ENCODE measurements around the gene TMEM130.

Gene TMEM130

GRCh38 chr7:98840096-98840495 lies 29.7 kb downstream of the TMEM130 start:
- no peak for FAIRE-seq

- FAIRE-seq = no peak
Observed at GRCh38 chr7:98837630-98837972, 32.2 kb downstream of the TMEM130 start.

DNA sequence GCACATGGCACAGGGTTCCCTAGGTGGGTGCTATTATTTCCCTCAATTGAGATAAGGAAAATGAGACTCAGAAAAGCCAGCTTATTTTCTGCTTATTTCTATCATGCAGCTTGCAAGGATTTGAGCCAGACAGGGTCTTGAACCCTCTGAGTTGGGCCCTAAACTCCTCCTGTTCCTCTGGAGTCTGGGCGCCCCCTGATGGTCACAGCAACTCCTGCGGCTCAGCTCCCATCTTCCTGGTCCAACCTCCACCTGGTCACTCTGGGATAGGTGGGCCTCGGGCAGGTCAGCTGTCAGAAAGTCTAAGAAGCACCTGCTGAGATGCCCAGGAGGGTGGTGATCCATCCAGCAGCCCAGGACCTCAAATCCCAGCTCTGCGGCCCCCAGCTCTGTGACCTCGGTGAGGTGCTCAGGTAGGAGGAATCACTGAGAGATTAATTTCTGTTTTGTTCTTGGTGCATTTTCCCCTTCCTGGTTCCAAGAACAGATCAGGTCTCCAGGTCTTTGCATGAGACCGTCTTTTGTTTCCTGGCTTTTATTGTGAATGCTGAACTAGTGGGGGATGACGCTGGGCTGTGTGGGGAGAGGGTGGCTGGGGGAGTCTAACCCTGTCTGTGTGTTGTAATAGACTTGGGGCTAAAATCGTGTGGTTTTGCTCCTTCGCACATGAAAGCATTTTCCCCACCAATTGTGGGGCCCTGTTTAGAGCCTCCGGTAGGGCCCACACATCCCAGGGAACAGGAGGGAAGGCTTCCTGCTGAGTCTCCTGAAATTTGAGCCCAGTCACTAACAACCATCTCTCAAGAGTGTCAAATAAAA lies 32.8 kb downstream of the TMEM130 start:
- FAIRE-seq = no peak

- no peak for FAIRE-seq
Observed at GRCh38 chr7:98834949-98835348, 34.9 kb downstream of the TMEM130 start.

GRCh38 chr7:98833022-98833421 lies 36.8 kb downstream of the TMEM130 start:
- no peak for FAIRE-seq

GRCh38 chr7:98831641-98832221 lies 38.1 kb downstream of the TMEM130 start:
- FAIRE-seq = no peak

DNA sequence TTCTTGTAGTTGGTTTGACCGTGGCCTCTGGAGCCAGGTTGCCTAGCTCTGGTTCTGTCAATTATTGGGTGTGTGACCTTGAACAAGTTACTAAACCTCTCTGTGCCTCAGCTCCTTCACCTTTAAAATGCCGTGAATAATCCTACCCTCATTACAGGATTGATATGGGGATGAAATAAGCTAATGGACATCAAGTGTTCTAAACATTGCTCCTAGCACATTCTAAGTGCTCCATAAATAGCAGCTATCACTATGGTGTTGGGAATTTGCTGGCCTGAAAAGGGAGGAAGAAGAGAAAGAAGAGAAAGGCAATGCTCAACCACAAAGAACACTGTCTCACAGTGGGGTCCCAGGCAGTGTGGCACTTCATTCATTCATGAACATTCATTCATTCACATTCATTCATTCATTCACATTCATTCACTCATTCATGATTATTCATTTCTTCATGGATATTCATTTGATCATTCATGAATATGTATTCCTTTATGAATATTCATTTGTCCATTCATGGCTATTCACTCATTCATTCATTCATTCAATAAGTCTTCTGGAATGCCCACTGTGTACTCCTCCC lies 38.8 kb downstream of the TMEM130 start:
- no peak for FAIRE-seq

GRCh38 chr7:98828368-98828767 lies 41.4 kb downstream of the TMEM130 start:
- FAIRE-seq = no peak

- no peak for FAIRE-seq
Observed at GRCh38 chr7:98827258-98827657, 42.6 kb downstream of the TMEM130 start.

DNA sequence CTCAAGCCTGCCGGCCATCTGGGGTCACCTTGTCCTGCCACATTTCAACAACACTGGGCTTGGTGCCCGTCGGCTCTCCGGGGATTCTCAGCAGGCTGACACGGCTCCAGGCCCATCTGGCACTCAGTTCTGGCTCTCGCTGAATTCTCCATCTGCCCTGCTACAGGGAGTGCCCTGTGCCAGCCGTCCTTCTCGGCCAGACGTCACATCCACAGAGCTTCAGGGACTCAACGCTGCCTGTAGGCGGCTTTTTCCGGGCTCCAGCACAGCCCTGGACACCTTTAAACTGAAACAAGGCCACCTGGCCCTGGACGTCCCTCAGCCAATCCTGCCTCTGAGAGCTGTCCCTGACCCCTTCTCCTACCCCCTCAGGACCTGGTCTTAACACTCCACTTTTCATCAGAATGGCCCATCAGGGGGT lies 43.0 kb downstream of the TMEM130 start:
- FAIRE-seq = no peak

DNA sequence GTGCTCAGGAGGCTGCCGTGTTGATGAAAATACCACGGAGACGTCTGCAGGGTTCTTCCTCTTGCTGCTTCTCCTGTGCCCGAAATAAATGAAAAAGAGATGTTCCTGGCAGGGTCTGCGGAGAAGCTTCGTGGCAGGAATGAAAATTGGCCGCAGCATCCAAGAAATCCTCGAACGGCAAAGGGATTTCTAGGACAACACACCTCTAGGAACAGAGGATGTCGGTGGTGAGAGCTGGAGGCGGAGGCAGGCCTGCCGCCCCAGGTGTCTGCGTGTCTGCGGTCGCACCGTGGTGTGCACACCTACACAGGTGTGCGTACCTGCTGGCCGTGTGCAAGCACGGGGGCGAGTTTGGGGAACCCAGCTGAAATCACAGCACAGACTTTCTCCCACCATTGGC lies 43.4 kb downstream of the TMEM130 start:
- no peak for FAIRE-seq

DNA sequence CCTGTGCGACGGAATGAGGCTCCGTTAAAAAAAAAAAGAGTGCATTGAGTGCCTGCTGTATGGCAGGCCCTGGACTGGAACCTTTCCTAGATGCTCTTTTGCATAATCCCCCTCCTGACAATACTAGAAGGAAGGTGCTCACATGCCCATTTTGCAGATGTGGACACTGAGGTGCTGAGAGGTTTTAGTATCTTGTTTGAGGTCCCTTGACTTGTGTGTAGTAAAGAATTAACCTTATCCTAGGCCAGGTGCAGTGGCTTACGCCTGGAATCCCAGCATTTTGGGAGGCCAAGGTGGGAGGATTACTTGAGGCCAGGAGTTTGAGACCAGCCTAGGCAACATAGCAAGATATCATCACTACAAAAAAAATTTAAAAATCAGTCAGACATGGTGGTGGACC lies 46.6 kb downstream of the TMEM130 start:
- no peak for FAIRE-seq

DNA sequence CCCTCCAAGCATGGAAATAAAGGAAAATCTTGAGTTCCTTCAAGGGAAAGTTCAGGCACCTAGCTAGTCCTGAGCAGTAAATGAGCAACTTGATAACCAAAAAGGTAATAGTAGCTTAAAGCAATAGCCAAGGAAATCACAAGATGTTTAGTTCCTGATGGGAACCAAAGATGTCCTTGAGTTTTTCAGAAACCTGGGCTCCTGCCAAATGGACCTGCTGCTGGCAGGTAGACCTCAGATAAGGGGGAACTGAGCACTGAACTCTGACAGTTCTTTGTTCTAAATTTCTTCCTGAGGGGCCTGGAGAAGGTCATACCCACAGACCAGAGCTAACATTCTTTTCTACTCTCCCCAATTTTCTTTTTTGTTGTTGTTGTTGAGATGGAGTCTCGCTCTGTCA lies 48.5 kb downstream of the TMEM130 start:
- FAIRE-seq = no peak

DNA sequence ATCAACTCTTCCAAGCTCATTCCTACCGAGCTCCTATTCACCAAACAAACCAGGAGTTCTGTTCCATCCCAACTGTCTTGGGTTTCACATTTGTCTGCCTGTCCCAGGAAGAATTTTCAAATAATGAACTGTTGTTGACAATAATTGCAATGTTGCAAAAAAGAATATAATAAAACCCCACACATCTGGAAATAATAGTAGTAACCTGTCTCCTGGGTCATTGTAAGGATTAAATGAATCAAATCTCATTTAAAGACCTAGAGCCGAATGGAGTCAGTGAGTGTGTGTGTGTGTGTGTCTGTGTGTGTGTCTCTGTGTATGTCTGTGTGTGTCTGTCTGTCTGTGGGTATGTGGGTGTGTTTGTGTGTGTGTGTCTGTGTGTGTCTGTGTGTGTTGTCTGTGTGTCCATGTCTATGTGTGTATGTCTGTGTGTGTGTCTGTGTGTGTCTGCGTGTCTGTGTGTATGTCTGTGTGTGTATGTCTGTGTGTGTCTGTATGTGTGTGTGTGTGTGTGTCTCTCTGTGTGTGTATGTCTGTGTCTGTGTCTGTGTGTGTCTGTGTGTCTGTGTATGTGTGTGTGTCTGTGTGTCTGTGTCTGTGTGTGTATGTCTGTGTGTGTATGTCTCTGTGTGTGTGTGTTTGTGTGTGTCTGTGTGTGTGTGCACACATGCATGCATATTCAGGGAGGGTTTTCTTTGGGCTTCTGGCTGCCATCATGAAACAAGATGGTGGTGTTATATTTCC lies 52.7 kb downstream of the TMEM130 start:
- FAIRE-seq = no peak

- no peak for FAIRE-seq
Observed at GRCh38 chr7:98816241-98816640, 53.6 kb downstream of the TMEM130 start.

DNA sequence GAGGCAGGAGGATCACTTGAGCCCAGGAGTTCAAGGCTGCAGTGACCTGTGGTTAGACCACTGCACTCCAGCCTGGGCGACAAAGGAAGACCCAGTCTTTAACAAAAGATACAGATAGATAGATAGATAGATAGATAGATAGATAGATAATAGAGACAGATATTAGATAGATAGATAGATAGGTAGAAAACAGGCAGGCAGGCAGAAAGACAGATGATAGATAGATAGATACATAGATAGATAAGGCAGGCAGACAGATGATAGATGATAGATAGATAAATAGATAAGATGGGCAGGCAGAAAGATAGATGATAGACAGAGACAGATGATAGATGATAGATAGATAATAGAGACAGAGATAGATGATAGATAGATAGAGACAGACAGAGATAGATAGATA lies 54.5 kb downstream of the TMEM130 start:
- no peak for FAIRE-seq

GRCh38 chr7:98811299-98811698 lies 58.5 kb downstream of the TMEM130 start:
- no peak for FAIRE-seq

DNA sequence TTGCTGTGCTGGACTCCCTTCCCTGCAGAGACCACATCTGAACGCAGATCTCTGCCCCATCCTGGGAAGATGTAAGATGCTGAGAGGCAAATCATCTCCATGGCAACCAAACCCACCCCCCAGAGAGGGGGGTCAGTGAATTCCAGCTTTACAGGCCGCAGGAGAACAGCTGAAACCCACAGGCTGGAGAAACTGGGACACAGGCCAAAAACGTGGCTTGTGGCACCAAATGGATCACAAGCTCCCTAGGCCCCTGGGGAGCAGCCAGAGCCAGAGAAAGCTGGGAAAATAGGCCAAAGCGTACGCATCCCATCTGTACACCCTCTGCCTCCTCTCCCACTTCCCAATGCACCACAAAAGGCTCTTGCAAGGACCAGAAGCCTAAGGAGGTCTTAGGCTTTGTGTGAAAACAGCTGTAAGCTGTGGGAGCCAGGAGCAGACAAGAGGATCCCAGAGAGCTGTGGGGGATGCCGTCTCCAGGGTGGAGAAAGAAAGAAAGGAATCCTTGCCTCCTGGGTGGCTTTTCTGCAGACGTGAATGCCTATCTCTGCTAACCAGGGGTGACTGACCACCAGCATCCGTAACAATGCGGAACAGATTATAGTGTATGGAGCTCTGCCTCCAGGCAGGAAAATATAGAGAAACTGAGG lies 59.5 kb downstream of the TMEM130 start:
- FAIRE-seq = no peak

- no peak for FAIRE-seq
Observed at GRCh38 chr7:98808751-98809460, 60.9 kb downstream of the TMEM130 start.

GRCh38 chr7:98807068-98808048 lies 62.5 kb downstream of the TMEM130 start:
- FAIRE-seq = no peak
